ENCODE results near the gene MPG.

MPG gene

DNA sequence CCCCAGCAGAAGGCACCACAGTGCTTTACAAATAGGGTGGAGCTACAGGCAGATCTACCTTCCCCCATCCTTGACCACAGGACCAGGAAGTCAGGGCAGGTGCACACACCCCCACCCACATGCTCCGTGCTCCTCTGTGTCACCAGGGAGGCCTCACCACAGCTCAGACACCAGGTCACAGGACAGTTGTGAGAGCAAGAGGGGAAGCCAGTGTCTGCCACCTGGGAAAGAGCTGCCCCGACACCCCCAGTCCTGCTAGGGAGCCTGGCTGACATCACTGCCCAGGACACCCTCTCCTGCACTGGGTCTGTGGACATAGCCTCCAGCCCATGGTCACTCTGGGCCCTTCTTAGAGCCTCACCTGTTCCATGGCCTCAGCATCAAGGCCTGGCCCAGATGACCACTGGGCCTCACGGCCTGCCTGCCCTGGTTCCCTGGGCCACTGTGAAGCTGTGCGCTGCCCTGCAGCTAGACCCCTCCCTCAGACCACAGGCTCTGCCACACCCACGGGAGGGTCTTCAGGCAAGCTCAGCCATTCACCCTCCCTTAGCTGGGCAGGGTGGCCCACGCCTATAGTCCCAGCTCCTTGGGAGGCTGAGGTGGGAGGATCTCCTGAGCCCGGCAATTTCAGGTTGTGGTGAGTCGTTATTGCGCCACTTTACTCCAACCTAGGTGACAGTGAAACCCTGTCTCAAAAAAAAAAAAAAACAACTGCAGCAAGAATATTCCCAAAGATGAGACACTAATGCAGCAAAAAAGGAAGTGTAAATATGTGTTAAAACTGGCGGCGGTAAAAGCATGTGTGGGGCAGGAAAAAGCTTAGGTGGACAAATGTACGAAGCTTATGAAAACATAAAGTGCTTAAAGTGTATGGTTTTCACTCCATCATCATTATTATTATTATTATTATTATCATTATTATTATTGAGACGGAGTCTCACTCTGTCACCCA is 38.8 kb upstream of the MPG start:
- H2AFZ ChIP-seq (ENCODE audit: low read depth, low read length, severe bottlenecking) = no peak overlapping the region
- peak overlapping the region; percentile 17; the same call in 1 of the 2 replicates for H3K9ac ChIP-seq (ENCODE audit: low read length)
- H3K36me3 ChIP-seq (ENCODE audit: low read length) = peaks cover 5% of the 10 kb centered on the region; the same call in 1 of the 2 replicates
- no peaks in the 10 kb centered on the region for H3K9me2 ChIP-seq (replicated peaks; ENCODE audit: insufficient read depth, low read length)
- no peak overlapping the region for H3K4me3 ChIP-seq (ENCODE audit: insufficient read depth, low read length, poor library complexity, severe bottlenecking)
- no peaks in the 10 kb centered on the region for H3K27me3 ChIP-seq (ENCODE audit: low read length)
- no peaks in the 10 kb centered on the region; the same call in 1 of the 2 replicates for H4K20me1 ChIP-seq (ENCODE audit: low read depth, low read length)
- H3F3A ChIP-seq (ENCODE audit: insufficient read depth) = peaks cover 5% of the 10 kb centered on the region; the same call in 1 of the 2 replicates
- H3K79me2 ChIP-seq (ENCODE audit: insufficient read depth, low read length) = peaks cover 8% of the 10 kb centered on the region; the same call in 1 of the 2 replicates
- no peak overlapping the region for H3K4me2 ChIP-seq (ENCODE audit: low read depth, low read length, poor library complexity, severe bottlenecking)
- no peak for TF ChIP-seq EZH2phosphoT487 (conservative IDR thresholded peaks at IDR 0.05; ENCODE audit: low read length)
- TF ChIP-seq, protein P1, sequence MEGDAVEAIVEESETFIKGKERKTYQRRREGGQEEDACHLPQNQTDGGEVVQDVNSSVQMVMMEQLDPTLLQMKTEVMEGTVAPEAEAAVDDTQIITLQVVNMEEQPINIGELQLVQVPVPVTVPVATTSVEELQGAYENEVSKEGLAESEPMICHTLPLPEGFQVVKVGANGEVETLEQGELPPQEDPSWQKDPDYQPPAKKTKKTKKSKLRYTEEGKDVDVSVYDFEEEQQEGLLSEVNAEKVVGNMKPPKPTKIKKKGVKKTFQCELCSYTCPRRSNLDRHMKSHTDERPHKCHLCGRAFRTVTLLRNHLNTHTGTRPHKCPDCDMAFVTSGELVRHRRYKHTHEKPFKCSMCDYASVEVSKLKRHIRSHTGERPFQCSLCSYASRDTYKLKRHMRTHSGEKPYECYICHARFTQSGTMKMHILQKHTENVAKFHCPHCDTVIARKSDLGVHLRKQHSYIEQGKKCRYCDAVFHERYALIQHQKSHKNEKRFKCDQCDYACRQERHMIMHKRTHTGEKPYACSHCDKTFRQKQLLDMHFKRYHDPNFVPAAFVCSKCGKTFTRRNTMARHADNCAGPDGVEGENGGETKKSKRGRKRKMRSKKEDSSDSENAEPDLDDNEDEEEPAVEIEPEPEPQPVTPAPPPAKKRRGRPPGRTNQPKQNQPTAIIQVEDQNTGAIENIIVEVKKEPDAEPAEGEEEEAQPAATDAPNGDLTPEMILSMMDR (IDR thresholded peaks at IDR 0.05; ENCODE audit: insufficient read depth, low read length, poor library complexity, severe bottlenecking) = no peak
- peak overlapping the region; percentile 46 for H3K27ac ChIP-seq (ENCODE audit: low read depth, low read length)
- H3K9me3 ChIP-seq (ENCODE audit: insufficient read depth, low read length) = no peaks in the 10 kb centered on the region

DNA sequence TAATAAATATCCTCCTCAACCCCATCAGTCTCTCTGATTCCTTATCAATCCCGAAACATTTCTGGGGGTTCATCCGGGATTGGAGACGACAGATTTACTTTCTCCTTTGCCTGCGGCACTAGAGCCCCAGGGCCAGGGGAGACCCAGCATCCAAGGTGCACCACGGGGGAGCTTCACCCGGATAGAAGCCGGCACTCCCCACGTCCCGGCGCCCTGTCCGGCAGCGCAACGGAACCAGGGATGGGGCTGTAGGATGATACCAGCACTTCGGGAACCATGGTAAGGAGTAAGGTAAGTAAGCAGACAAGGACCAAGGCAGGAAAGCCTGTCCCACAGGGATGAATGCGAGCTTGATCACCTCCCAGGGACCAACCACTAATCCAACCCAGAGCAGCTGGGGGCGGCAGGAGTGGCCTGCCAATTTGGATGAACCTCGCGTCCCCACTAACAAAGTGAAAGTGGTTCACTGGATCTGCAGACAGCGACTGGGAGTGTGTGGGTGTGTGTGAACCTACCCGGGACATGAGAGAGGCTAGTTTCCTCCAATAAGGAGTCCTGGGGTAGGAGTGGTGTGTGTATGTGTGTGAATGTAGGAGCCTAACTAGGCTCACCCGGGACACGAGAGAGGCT is 36.5 kb upstream of the MPG start:
- Histone ChIP-seq H3K9me3 (ENCODE audit: insufficient read depth, low read length) (no peaks in the 10 kb centered on the region), H3K9ac (ENCODE audit: low read length) (no peak overlapping the region), H3F3A (ENCODE audit: insufficient read depth) (peaks cover 8% of the 10 kb centered on the region; the same call in 1 of the 2 replicates), H3K79me2 (ENCODE audit: insufficient read depth, low read length) (peaks cover 29% of the 10 kb centered on the region), H2AFZ (ENCODE audit: low read depth, low read length, severe bottlenecking) (no peak overlapping the region), H3K27ac (ENCODE audit: low read depth, low read length) (no peak overlapping the region), H3K4me3 (ENCODE audit: insufficient read depth, low read length, poor library complexity, severe bottlenecking) (no peak overlapping the region), H3K27me3 (ENCODE audit: low read length) (no peaks in the 10 kb centered on the region), H3K36me3 (ENCODE audit: low read length) (peaks cover 24% of the 10 kb centered on the region), H3K4me2 (ENCODE audit: low read depth, low read length, poor library complexity, severe bottlenecking) (no peak overlapping the region), H3K9me2 (replicated peaks; ENCODE audit: insufficient read depth, low read length) (no peaks in the 10 kb centered on the region), H4K20me1 (ENCODE audit: low read depth, low read length) (no peaks in the 10 kb centered on the region)
- TF ChIP-seq, protein P1 (IDR thresholded peaks at IDR 0.05; ENCODE audit: insufficient read depth, low read length, poor library complexity, severe bottlenecking) = no peak
- no peak for TF ChIP-seq EZH2phosphoT487 (conservative IDR thresholded peaks at IDR 0.05; ENCODE audit: low read length)

DNA sequence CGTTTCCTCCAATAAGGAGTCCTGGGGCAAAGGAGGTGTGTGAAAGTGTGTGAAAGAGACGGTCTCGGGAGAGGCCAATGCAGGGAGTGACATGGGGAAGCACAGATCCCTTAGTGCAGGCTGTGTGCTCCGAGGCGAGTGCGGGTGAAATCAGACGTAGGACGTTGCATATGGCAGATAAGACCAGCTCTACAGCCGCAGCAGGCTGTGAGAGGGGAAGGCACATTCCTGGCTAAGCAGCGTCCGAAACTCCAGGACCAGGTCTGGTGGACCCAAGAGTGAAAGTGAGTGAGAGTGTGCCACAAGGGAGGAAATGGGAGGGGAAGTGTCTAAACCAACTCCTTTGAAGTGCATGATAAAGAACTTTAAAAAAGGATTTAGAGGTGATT is 36.0 kb upstream of the MPG start:
- H3K36me3 ChIP-seq (ENCODE audit: low read length) = peaks cover 28% of the 10 kb centered on the region

More for the DNA sequence above, 36.0 kb upstream of the MPG start:
- Histone ChIP-seq H3K79me2 (ENCODE audit: insufficient read depth, low read length) (peaks cover 29% of the 10 kb centered on the region), H3K4me2 (ENCODE audit: low read depth, low read length, poor library complexity, severe bottlenecking) (no peak overlapping the region), H3K9me3 (ENCODE audit: insufficient read depth, low read length) (no peaks in the 10 kb centered on the region), H2AFZ (ENCODE audit: low read depth, low read length, severe bottlenecking) (no peak overlapping the region), H3K27me3 (ENCODE audit: low read length) (no peaks in the 10 kb centered on the region), H3K4me3 (ENCODE audit: insufficient read depth, low read length, poor library complexity, severe bottlenecking) (no peak overlapping the region), H3K27ac (ENCODE audit: low read depth, low read length) (no peak overlapping the region), H3F3A (ENCODE audit: insufficient read depth) (peaks cover 8% of the 10 kb centered on the region; the same call in 1 of the 2 replicates), H3K9ac (ENCODE audit: low read length) (no peak overlapping the region), H4K20me1 (ENCODE audit: low read depth, low read length) (no peaks in the 10 kb centered on the region), H3K9me2 (replicated peaks; ENCODE audit: insufficient read depth, low read length) (no peaks in the 10 kb centered on the region)
- TF ChIP-seq, protein P1 (IDR thresholded peaks at IDR 0.05; ENCODE audit: insufficient read depth, low read length, poor library complexity, severe bottlenecking) = no peak
- no peak for TF ChIP-seq EZH2phosphoT487 (conservative IDR thresholded peaks at IDR 0.05; ENCODE audit: low read length)
